Liver (tissue), 9 donors: Measurements from ENCODE around the gene TRAPPC3. TPM values are rescaled to one million over a fixed set of nuclear protein-coding genes. Genes with fewer than 3 reads are reported as not detected.

Experiments used
- DNase-seq: peaks from one replicate; pipeline ENCODE4 v3.0.0-alpha.2; 2017; ENCODE audit warnings: low spot score
- H3K27ac ChIP-seq, 2 donors: one replicate each; pipeline ENCODE4 v1.7.0; 2013; ENCODE audit warnings: inconsistent platforms in 2 of 2, low read length in 2 of 2, control low read depth in 1 of 2, low read depth in 1 of 2, mild to moderate bottlenecking in 1 of 2
- H3K27me3 ChIP-seq, 4 donors: one replicate each; pipeline versions ENCODE4 v1.6.1 to v1.7.0; 2013; ENCODE audit warnings: low read length in 3 of 4, inconsistent platforms in 1 of 4, mild to moderate bottlenecking in 1 of 4, moderate library complexity in 1 of 4; ENCODE audit not compliant: control insufficient read depth in 4 of 4, insufficient read depth in 4 of 4
- H3K36me3 ChIP-seq, 4 donors: one replicate each; pipeline versions ENCODE4 v1.6.1 to v1.7.0; 2013; ENCODE audit warnings: low read length in 3 of 4, mild to moderate bottlenecking in 3 of 4, low read depth in 1 of 4, moderate library complexity in 1 of 4; ENCODE audit not compliant: control insufficient read depth in 4 of 4, insufficient read depth in 3 of 4
- H3K4me1 ChIP-seq, 4 donors: one replicate each; pipeline versions ENCODE4 v1.6.1 to v1.7.0; 2013; ENCODE audit warnings: low read length in 3 of 4, mild to moderate bottlenecking in 3 of 4, moderate library complexity in 1 of 4; ENCODE audit not compliant: control insufficient read depth in 4 of 4, insufficient read depth in 4 of 4
- H3K4me3 ChIP-seq, 3 donors: one replicate each; pipeline versions ENCODE4 v1.6.1 to v1.7.0; 2013; ENCODE audit warnings: low read length in 3 of 3, control low read depth in 1 of 3, low read depth in 1 of 3, mild to moderate bottlenecking in 1 of 3
- H3K9ac ChIP-seq, 2 donors: one replicate each; pipeline ENCODE4 v1.7.0; 2013; ENCODE audit warnings: low read length in 2 of 2, mild to moderate bottlenecking in 2 of 2, moderate library complexity in 2 of 2, control low read depth in 1 of 2, low read depth in 1 of 2
- H3K9me3 ChIP-seq, 4 donors: one replicate each; pipeline versions ENCODE4 v1.6.1 to v1.7.0; 2013; ENCODE audit warnings: low read length in 3 of 4; ENCODE audit not compliant: control insufficient read depth in 4 of 4
- EGR1 ChIP-seq, 2 donors: IDR thresholded peaks; 2 replicates each; pipeline ENCODE4 v1.6.1; 2016 to 2018; ENCODE audit warnings: antibody characterized with exemption in 2 of 2, low read depth in 2 of 2
- FOXA1 ChIP-seq: IDR thresholded peaks from 2 replicates; pipeline ENCODE4 v1.6.1; 2016; ENCODE audit warnings: antibody characterized with exemption
- FOXA2 ChIP-seq: IDR thresholded peaks from 2 replicates; pipeline ENCODE4 v1.6.1; 2016; ENCODE audit warnings: antibody characterized with exemption
- HNF4A ChIP-seq, 2 donors: conservative IDR thresholded peaks; 2 replicates each; pipeline ENCODE4 v1.6.1; 2016; ENCODE audit warnings: antibody characterized with exemption in 2 of 2, mild to moderate bottlenecking in 2 of 2
- JUND ChIP-seq, 2 donors: IDR thresholded peaks; 2 replicates each; pipeline ENCODE4 v1.6.1; 2016; ENCODE audit warnings: antibody characterized with exemption in 2 of 2
- NR2F2 ChIP-seq: IDR thresholded peaks from 2 replicates; pipeline ENCODE4 v1.6.1; 2016; ENCODE audit warnings: antibody characterized with exemption
- RAD21 ChIP-seq, 2 donors: IDR thresholded peaks; 2 replicates each; pipeline ENCODE4 v1.6.1; 2016; ENCODE audit warnings: antibody characterized with exemption in 2 of 2, mild to moderate bottlenecking in 2 of 2
- REST ChIP-seq: IDR thresholded peaks from 2 replicates; pipeline ENCODE4 v1.6.1; 2016; ENCODE audit warnings: antibody characterized with exemption, mild to moderate bottlenecking
- RXRA ChIP-seq, 2 donors: IDR thresholded peaks; 2 replicates each; pipeline ENCODE4 v1.6.1; 2017 to 2018; ENCODE audit warnings: antibody characterized with exemption in 2 of 2, mild to moderate bottlenecking in 1 of 2
- TAF1 ChIP-seq: conservative IDR thresholded peaks from 2 replicates; pipeline ENCODE4 v1.6.1; 2016; ENCODE audit warnings: antibody characterized with exemption, mild to moderate bottlenecking
- YY1 ChIP-seq: IDR thresholded peaks from 2 replicates; pipeline ENCODE4 v1.6.1; 2016; ENCODE audit warnings: antibody characterized with exemption, mild to moderate bottlenecking
- WGBS: extraction: QIAGEN DNeasy Blood & Tissue Kit; methylation state at CpG from one replicate; pipeline ENCODE4 v1.1.7; 2013; 5-methylcytosine and 5-hydroxymethylcytosine counted together
- polyA plus RNA-seq, 2 donors: library from polyadenylated mRNA; stranded (reverse) in 1 of 2; unstranded in 1 of 2; fragments of 200-250 nt in 1 of 2; fragments of >200 nt in 1 of 2; fragmentation: Nextera tagmentation in 1 of 2; extraction: Ambion mirVana in 1 of 2; gene quantifications; one replicate each; pipeline versions ENCODE4 v1.2.1 to v1.2.3, GENCODE V29; 2013 to 2015
- total RNA-seq, 2 donors: library from RNA; depleted of rRNA; stranded (reverse); fragments of >200 nt; gene quantifications; one replicate each; pipeline ENCODE4 v1.2.3, GENCODE V29; 2014
- TF ChIP-seq, protein P1 (sequence below): IDR thresholded peaks from 2 replicates; pipeline ENCODE4 v1.6.1; 2016; ENCODE audit warnings: antibody characterized with exemption
- TF ChIP-seq, protein P2 (sequence below): fragments of 150-350 bp; IDR thresholded peaks from 2 replicates; pipeline ENCODE4 v1.5.1; 2017; ENCODE audit warnings: improper control_type of control experiment, low read depth, low read length; ENCODE audit not compliant: missing input control
- TF ChIP-seq, protein P3 (sequence below): IDR thresholded peaks from 2 replicates; pipeline ENCODE4 v1.6.1; 2016; ENCODE audit warnings: antibody characterized with exemption
- donor health status: healthy.
- donor health status: healthy.
- donor health status: healthy.
- donor health status: healthy.
- donor health status: healthy.

TRAPPC3 gene
- total and polyA plus RNA-seq, 4 donors: 24.2 to 56.1 (median 30.4) TPM

DNA sequence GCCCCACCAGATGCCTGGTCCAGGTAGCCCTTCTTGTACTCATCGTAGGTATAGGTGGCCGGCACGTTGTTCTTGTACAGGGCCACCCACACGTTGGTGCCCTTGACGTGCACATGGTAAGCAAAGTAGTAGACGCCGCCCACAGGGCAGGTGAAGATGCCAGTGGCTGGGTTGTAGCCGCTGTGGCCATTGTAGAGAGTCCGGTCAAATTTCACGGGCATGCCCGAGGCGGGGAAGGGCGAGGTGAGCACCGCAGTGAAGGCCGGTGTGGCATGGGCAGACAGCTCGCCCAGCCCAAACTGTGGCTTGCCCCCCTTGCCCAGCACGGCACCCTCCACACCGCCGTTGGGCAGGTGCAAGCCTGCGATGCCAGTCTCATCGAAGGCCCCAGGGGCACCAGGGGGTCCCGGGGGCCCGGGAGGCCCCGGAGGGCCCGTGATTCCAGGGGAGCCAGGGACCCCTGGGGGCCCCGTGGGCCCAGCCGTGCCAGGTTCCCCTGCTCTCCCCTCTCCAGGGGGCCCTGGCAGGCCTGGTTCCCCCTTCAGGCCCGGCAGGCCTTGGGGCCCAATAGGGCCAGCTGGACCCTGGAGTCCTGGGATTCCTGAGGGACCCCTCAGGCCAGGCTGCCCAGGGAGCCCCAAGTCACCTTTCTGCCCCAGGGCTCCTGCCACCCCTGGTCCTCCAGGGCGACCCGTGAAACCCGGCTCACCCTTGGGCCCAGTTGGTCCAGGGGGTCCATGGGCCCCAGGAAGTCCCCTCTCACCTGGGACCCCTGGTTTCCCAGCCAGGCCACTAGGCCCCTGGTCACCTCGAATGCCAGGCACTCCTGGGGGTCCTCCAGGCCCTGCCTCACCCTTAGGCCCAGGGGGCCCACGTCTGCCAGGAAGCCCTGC is 51.3 kb downstream of the TRAPPC3 start:
- 95% methylated on average over 33 of the region's 33 CpGs for WGBS
- no peak overlapping the region for H3K9ac ChIP-seq
- peaks cover 0 to 5% (median 2%) of the 10 kb centered on the region in 4 donors for H3K4me1 ChIP-seq
- H3K36me3 ChIP-seq: peaks cover 5 to 29% (median 11%) of the 10 kb centered on the region in 4 donors
- H3K9me3 ChIP-seq: no peaks in the 10 kb centered on the region
- H3K4me3 ChIP-seq: no peak overlapping the region
- no peak overlapping the region for H3K27ac ChIP-seq
- H3K27me3 ChIP-seq: no peaks in the 10 kb centered on the region
- TF ChIP-seq RXRA (IDR thresholded peaks at IDR 0.05) (no peak), HNF4A (conservative IDR thresholded peaks at IDR 0.05) (no peak), FOXA1 (no peak), RAD21 (IDR thresholded peaks at IDR 0.05) (no peak), FOXA2 (no peak), EGR1 (IDR thresholded peaks at IDR 0.05; ENCODE audit: low read depth in 2 of 2) (no peak), REST (no peak), TAF1 (no peak)
- TF ChIP-seq, protein P1, sequence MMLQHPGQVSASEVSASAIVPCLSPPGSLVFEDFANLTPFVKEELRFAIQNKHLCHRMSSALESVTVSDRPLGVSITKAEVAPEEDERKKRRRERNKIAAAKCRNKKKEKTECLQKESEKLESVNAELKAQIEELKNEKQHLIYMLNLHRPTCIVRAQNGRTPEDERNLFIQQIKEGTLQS: no peak
- TF ChIP-seq, protein P2, sequence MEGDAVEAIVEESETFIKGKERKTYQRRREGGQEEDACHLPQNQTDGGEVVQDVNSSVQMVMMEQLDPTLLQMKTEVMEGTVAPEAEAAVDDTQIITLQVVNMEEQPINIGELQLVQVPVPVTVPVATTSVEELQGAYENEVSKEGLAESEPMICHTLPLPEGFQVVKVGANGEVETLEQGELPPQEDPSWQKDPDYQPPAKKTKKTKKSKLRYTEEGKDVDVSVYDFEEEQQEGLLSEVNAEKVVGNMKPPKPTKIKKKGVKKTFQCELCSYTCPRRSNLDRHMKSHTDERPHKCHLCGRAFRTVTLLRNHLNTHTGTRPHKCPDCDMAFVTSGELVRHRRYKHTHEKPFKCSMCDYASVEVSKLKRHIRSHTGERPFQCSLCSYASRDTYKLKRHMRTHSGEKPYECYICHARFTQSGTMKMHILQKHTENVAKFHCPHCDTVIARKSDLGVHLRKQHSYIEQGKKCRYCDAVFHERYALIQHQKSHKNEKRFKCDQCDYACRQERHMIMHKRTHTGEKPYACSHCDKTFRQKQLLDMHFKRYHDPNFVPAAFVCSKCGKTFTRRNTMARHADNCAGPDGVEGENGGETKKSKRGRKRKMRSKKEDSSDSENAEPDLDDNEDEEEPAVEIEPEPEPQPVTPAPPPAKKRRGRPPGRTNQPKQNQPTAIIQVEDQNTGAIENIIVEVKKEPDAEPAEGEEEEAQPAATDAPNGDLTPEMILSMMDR: no peak
- DNase-seq: no peak

DNA sequence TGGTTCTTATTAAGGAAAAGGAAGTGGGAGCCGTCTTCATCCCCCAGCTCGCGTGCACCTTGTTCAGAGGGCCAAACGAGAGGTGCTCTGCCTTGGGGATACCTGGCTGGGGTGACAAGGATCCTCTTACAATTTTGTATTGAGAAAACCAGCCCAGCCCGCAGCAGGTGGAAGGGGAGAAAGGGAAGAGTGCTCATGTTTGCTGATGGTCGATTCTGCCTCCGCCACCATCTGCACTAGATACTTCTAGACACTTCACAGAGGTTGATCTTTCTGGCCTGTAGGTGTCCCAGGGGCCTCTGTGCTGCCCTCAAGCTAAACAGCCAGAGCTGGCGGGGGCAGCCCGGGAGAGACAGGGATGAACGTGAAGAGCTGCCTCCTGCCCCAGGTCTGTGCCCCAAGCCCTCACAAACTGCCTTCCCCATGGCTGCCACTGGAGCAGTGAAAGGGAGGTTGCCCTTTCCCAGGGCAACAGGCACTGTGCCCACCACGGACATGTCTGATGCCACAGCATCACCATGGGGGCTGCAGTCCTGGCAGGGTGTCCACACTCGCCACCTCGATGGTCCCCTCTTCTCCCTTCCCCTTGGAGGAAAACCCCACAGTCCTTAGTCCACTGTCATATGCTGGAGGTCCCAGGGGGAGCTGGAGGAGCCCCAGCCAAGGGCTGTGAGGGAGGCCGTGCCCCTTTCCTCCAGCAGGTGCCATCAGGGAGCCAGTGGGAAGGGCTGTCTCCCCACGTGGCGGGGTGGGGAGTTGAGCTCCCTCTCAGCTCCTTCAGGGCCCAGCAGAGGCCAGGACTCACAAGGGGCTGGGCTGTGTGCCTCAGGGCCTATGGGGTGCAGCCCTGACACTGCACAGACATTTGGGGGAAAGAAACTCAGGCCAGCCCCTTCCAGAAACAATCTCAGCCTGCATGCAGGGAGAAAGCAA is 52.5 kb downstream of the TRAPPC3 start:
- Histone ChIP-seq H3K27me3 (no peaks in the 10 kb centered on the region), H3K36me3 (peaks cover 8 to 40% (median 20%) of the 10 kb centered on the region in 4 donors), H3K4me3 (no peak overlapping the region), H3K4me1 (peaks cover 0 to 5% (median 2%) of the 10 kb centered on the region in 4 donors), H3K9me3 (no peaks in the 10 kb centered on the region), H3K9ac (no peak overlapping the region), H3K27ac (no peak overlapping the region)
- whole genome bisulfite sequencing: 80% methylated on average over 16 of the region's 16 CpGs
- no peak for DNase-seq
- TF ChIP-seq JUND (IDR thresholded peaks at IDR 0.05): no peak
- no peak for TF ChIP-seq NR2F2
- no peak for TF ChIP-seq YY1
- no peak for TF ChIP-seq RAD21 (IDR thresholded peaks at IDR 0.05)
- TF ChIP-seq, protein P3, sequence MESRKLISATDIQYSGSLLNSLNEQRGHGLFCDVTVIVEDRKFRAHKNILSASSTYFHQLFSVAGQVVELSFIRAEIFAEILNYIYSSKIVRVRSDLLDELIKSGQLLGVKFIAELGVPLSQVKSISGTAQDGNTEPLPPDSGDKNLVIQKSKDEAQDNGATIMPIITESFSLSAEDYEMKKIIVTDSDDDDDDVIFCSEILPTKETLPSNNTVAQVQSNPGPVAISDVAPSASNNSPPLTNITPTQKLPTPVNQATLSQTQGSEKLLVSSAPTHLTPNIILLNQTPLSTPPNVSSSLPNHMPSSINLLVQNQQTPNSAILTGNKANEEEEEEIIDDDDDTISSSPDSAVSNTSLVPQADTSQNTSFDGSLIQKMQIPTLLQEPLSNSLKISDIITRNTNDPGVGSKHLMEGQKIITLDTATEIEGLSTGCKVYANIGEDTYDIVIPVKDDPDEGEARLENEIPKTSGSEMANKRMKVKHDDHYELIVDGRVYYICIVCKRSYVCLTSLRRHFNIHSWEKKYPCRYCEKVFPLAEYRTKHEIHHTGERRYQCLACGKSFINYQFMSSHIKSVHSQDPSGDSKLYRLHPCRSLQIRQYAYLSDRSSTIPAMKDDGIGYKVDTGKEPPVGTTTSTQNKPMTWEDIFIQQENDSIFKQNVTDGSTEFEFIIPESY: no peak
